Myocyte (in vitro differentiated cells): ENCODE results near the gene PLXNB2. TPM values are rescaled to one million over a fixed set of nuclear protein-coding genes. Genes with fewer than 3 reads are reported as not detected.
"Not testable (repeated sequence)": the region's sequence is repeated elsewhere in the genome, so short reads cannot be mapped to it uniquely, and the experiment has no call there.

Experiments used
- DNase-seq: peaks from one replicate; pipeline ENCODE4 v3.0.0-alpha.2; 2012; ENCODE audit warnings: low read depth
- total RNA-seq: library from RNA; depleted of rRNA; stranded (reverse); fragments of >200 nt; gene quantifications from 2 replicates; pipeline ENCODE4 v1.2.3, GENCODE V29; 2014

PLXNB2 gene
- total RNA-seq, 1 donor from 2014 or later: 112 TPM

GRCh38 chr22:50326225-50326955 lies 18.9 kb upstream of the PLXNB2 start:
- DNase-seq: no peak

DNA sequence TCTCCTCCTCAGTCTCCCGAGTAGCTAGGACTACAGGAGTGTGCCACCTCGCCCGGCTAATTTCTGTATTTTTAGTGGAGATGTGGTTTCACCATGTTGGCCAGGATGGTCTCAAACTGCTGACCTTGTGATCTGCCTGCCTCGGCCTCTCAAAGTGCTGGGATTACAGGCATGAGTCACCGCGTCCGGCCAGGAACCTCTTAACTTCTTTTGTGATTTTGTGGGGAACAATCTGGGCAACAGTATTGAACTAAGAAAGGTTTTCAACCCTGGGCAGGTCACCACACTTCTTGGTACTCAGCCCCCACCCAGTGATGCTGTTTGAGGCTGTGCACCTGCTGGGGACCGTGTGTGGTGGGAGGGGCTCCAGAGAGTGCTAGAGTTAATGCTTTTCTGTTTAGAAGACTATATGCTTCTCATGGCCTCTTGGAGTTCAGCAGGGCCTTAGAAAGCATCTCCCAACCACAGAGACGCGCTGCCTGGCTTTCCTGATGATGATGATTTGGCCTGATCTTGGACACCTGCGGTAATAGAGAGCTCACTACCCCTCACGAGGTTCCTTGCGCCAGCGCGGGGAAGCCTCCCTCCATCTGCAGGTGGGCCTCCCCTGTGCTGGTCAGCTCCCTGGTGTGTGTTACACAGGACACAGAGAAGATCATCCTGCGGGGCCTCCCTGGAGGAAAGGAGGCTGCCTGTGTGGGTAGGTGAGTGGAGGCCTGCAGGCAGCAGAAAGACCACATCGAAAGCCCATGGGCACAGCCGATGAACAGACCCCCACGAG lies 18.2 kb upstream of the PLXNB2 start:
- no peak for DNase-seq

- no peak for DNase-seq
Measured at GRCh38 chr22:50323900-50324299, 16.5 kb upstream of the PLXNB2 start.

DNA sequence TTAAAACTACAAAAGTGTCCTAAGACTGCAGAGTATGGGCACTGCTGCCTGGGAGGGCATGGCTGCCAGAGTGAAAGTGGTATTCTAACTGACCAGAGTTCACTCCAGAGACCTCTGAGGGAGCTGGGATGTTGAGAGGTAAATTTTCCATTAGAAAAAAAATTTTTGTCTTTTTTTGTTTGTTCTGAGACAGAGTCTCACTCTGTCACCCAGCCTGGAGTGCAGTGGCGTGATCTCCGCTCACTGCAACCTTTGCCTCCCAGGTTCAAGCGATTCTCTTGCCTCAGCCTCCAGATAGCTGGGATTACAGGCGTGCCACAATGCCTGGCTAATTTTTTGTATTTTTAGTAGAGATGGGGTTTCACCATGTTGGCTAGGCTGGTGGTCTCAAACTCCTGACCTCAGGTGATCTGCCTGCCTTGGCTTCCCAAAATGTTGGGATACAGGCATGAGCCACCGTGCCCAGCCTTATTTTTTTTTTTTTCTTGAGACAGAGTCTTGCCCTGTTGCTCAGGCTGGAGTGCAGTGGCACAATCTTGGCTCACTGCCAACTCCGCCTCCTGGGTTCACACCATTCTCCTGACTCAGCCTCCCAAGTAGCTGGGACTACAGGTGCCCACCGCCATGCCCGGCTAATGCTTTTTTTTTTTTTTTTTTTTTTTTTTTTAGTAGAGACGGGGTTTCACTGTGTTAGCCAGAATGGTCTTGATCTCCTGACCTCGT lies 15.1 kb upstream of the PLXNB2 start:
- not testable (repeated sequence) for DNase-seq

DNA sequence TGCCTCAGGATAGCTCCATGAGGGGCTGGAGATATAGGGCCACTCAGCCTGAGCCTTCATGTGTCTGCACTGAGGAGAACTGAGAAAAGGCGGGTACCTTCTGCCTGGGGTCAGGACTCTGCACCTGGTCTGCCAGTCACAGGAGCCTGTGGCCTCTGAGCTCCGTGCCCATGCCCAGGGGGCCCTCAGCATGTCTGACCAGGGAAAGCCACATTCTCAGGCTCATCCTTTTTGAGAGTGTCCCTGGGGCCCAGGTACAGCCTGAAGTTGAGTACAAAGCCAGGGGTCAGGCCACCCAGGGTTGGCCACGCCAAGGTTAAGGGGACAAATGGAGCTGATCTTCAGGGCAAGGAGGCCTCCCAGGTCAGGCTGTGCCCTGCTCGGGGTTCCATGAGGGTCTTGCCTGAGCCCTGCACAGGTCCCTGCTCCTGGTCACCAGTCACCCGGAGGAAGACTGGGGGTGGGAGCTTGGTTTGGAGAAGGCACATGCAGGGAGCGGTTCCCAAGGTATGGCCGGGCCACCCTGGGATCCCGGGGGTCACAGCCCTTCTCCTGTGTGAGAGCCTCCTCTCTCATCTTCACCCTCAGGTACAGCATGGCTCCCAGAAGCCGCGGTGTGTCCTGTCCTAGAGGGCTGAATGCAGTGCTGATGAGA lies 13.4 kb upstream of the PLXNB2 start:
- no peak for DNase-seq

DNA sequence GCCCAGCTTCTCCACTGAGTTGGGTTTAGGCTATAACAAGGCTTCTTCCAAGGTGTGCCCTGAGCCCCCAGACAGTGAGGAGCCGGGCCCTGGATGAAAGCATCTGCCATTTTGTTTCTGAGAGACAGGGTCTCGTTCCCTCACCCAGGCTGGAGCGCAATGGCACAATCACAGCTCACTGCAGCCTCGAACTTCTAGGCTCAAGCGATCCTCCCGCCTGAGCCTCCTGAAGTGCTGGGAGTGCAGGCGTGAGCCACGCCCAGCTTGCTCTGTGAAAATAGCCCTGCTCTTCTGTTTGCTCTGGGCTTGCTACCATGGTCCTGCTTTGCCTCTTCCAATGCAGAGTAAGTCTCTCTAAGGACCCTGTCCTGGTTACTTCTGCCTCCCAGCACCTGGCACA lies 12.7 kb upstream of the PLXNB2 start:
- DNase-seq: no peak

DNA sequence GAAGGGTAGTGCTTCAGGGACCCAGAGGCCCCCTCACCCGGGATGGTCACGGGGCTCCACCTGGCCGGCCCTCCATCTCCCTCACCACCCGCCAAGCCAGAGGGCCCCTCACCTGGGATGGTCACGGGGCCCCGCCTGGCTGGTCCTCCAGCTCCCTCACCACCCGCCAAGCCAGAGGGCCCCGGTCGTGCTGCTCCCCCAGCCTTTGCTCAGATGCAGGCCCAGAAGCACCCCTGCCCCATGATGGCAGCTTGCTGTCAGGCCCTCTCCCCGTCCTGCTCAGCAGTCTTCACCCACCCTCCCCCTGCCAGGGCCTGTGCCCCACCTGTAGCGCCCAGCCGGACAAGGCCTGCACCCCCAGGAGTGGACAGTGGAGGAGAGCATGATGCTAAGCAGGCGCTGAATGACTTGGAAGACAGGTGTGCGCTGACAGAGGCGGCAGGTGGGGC lies 12.1 kb upstream of the PLXNB2 start:
- DNase-seq: no peak

GRCh38 chr22:50318698-50319411 lies 11.4 kb upstream of the PLXNB2 start:
- DNase-seq: no peak

DNA sequence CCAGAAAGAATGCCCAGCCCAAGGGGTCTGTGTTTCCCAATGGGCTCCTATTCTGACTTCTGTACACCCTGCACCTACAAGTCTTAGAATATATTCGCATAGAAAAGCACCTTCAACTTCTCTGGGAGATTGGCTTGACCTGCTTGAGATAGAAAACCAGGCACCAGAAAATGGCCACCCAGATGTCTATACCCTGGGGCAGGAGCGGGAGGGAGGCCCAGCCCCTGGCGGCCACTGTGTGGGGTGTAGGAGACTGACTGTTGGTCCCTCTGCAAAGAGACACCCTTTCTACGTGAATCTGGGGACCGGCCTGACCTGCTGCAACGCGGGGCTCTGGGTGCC lies 10.9 kb upstream of the PLXNB2 start:
- no peak for DNase-seq

DNA sequence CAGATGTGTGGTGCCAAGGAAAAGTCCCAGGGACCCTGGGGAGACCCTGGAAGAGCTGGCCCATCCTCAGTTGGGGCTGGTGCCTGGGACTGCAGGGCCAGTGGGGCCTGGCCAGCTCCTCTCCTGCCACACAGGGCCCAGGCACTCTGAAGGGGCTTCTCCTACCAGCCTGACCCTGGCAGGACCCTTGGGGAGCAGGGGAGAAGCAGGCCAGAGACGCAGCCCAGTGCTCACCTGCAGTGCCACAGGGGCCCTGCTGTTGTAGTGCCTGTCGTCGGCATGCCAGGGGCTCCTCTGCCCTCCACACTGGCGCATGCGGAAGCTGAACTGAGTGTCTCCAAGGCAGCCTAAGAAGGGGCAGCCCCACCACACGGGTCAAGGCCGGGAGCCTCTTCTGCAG lies 10.2 kb upstream of the PLXNB2 start:
- no peak for DNase-seq

DNA sequence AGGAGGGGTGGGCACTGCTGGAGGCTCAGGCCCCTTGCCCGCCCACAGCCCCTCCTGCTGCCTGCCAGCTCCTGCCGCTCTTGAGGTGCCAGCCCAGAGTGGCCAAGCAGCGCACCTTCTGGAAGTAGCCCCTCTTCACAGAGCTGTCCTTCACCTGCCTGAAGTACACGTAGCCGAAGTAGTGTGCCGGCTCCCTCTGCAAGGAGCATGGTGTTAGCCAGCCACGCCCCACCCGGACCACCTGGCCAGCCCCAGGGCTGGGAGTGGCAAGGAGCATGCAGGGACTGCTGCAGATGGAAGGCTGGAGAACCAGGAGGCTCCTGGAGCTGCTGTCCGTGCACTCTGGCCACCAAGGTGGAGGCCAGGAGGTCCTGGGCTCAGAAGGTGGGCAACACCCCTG lies 9.7 kb upstream of the PLXNB2 start:
- DNase-seq: no peak

GRCh38 chr22:50316114-50317065 lies 8.9 kb upstream of the PLXNB2 start:
- no peak for DNase-seq

DNA sequence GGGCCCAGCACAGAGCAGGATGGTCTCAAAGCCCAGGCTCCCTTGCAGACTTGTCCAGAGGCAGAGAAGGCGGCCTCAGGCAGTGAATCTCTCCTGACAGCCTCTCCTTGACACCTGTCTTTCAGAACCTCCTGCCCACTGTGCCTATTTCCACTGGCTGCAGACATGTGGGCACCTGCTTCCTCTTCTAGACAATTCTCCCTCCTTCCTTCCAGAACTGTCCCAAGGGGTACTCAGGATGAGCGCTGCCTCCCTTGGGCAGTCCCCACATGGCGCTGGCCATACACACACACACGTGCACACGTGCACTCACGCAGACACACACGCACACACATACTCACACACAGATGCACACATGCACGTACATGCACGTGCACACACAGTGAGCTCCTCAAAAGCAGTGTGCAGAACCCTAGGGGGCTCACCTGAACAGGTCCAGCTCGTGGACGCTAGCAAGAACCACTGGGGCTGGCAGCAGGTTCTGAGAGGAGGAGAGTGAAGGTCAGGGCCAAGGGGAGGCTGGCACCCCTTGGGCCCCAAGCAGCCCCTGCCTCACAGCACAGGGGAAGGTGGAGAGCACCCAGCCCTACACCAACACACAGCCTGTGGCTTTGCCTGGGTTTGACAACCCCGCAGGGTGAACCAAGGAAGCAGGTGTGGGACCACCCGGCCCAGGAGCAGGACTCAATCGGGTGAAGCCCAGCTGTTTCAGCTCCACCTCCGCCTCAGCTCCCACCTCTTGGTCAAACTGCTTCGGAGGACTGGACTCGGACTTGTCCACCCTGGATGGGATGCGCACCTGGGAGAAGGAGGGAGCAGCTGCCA lies 8.1 kb upstream of the PLXNB2 start:
- no peak for DNase-seq

- DNase-seq: no peak
Measured at GRCh38 chr22:50314455-50315288, 7.2 kb upstream of the PLXNB2 start.

DNA sequence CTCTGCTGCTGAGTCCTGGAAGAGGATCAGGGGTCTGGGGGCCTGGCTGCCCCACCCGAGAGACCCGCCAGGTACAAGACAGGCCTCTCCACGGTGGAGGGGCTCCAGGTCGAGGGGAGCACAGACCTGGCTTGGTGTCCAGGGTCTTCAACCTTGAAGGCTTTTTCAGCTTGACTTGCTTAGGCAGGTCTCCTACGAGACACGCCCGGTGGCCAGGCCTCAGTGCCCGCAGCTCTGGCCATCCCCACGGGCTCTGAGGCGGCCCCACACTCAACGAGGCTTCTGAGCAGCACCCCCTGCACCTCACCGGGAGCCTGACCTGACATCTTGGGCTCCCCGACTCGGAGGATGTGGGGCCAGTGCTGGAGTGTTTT lies 6.6 kb upstream of the PLXNB2 start:
- no peak for DNase-seq

DNA sequence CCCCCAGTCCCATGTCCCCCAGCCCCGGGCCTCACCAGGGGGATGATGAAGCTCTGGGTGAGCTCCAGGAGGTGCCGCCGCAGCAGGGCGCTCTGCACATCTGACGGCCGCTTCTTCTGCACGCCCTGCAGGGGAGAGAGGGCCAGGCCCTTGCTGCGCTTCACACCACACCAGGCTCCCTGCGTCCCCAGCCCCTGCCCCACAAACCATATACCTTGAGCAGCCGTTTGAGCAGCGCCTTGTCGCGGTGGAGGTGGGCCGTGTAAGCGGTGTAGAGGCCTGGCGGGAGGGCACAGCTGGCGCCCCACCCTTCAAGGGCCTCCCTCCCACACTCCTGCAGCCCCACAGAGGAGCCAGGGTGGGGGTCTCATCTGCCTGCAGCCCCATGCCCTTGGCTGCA lies 6.2 kb upstream of the PLXNB2 start:
- DNase-seq: no peak

DNA sequence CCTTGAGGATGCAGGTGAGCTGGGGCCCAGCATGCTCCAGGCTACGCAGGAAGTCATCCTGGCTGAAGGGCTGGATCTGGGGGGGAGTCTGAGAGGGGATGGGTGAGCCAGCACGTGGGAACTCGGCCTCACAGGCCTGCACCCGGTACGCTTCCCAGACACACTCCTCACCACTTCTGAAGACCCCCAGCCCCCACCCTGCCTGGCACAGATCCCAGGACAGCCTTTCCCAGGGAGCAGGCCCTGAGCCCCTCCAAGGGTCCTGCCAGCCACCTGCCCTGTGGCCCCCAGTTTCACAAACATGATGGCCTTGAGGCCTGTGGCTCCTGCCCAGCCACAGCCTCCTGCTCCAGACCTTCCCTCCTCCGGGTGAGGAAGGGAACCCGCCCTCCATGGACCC lies 5.6 kb upstream of the PLXNB2 start:
- DNase-seq: no peak

GRCh38 chr22:50312371-50312770 lies 4.9 kb upstream of the PLXNB2 start:
- no peak for DNase-seq
